ENCODE data around the gene WDR26. TPM values are rescaled to one million over a fixed set of nuclear protein-coding genes. Genes with fewer than 3 reads are reported as not detected.
"Not testable (repeated sequence)": the region's sequence is repeated elsewhere in the genome, so short reads cannot be mapped to it uniquely, and the experiment has no call there.

The WDR26 gene
- total and polyA plus RNA-seq, 2 of the 4 experiments (the other 2 are of a cell fraction): 23.8 to 46.4 TPM

- DNase-seq; H3K56ac ChIP-seq (ENCODE audit: extremely low read depth, insufficient read depth, low read length); H3K9me1 ChIP-seq (ENCODE audit: insufficient read depth, low read length); POLR2A ChIA-PET (ENCODE audit: unreplicated experiment); H2BK20ac ChIP-seq (ENCODE audit: low read depth, low read length); H2AFZ ChIP-seq (replicated peaks; ENCODE audit: low read length, poor library complexity); ATAC-seq (ENCODE audit: low read depth); H3K9ac ChIP-seq (ENCODE audit: low read depth, low read length); H2BK120ac ChIP-seq (ENCODE audit: low read depth, low read length); CTCF ChIA-PET; H3K14ac ChIP-seq (replicated peaks; ENCODE audit: low read depth, low read length); H3K23ac ChIP-seq (ENCODE audit: low read depth, low read length); H3K4me1 ChIP-seq (ENCODE audit: control insufficient read depth, insufficient read depth, low read length); intact Hi-C loops (cut with micrococcal nuclease); H3K27me3 ChIP-seq (ENCODE audit: control insufficient read depth, insufficient read depth, low read length); H3K9me3 ChIP-seq (ENCODE audit: control insufficient read depth, insufficient read depth, low read length); H4K5ac ChIP-seq (ENCODE audit: low read depth, low read length); H2BK5ac ChIP-seq (ENCODE audit: low read depth, low read length, poor library complexity, severe bottlenecking); H3K18ac ChIP-seq (ENCODE audit: low read depth, low read length); H3K36me3 ChIP-seq (ENCODE audit: control insufficient read depth, insufficient read depth, low read length); H3K4ac ChIP-seq (ENCODE audit: low read depth, low read length); H3K27ac ChIP-seq (ENCODE audit: insufficient read depth, low read length); BruUV-seq (replicated peaks); H4K8ac ChIP-seq (ENCODE audit: low read depth in 2 of 2, low read length in 2 of 2); H4K91ac ChIP-seq (ENCODE audit: insufficient read depth, low read depth, low read length); H4K20me1 ChIP-seq (ENCODE audit: insufficient read depth, low read length); in situ Hi-C loops (cut with MboI; ENCODE audit: low sequenced_read_pairs); H2BK15ac ChIP-seq (ENCODE audit: low read depth, low read length); H2AK9ac ChIP-seq (replicated peaks; ENCODE audit: low read depth, low read length, poor library complexity); dilution Hi-C loops (cut with HindIII; ENCODE audit: low sequenced_read_pairs, unreplicated experiment); H3K79me1 ChIP-seq (ENCODE audit: low read depth in 1 of 2, low read length in 2 of 2); H3K4me3 ChIP-seq (ENCODE audit: insufficient read depth, low read depth, low read length); H2AK5ac ChIP-seq (ENCODE audit: low read depth, low read length); H3K4me2 ChIP-seq (ENCODE audit: low read depth, low read length): not testable (repeated sequence)
- WGBS, 2 experiments (ENCODE audit: extremely low coverage in 2 of 2, insufficient read length in 1 of 2): 91% methylated on average over 20 of the region's 49 CpGs; no CpG with 5 or more reads in 1 of the 2 experiments
Measured at GRCh38 chr1:224352436-224353085, 82.0 kb downstream of the WDR26 start.

- dilution Hi-C loops (cut with HindIII; ENCODE audit: low sequenced_read_pairs, unreplicated experiment): not testable (repeated sequence)
Measured at GRCh38 chr1:224349716-224350115, 84.9 kb downstream of the WDR26 start.

More at GRCh38 chr1:224349716-224350115, 84.9 kb downstream of the WDR26 start:
- H2AFZ ChIP-seq (replicated peaks; ENCODE audit: low read length, poor library complexity); H2BK120ac ChIP-seq (ENCODE audit: low read depth, low read length); H2AK5ac ChIP-seq (ENCODE audit: low read depth, low read length); H3K4me3 ChIP-seq (ENCODE audit: insufficient read depth, low read depth, low read length); H3K36me3 ChIP-seq (ENCODE audit: control insufficient read depth, insufficient read depth, low read length); H2BK20ac ChIP-seq (ENCODE audit: low read depth, low read length); H3K4me2 ChIP-seq (ENCODE audit: low read depth, low read length); BruUV-seq (replicated peaks); H4K91ac ChIP-seq (ENCODE audit: insufficient read depth, low read depth, low read length); H3K14ac ChIP-seq (replicated peaks; ENCODE audit: low read depth, low read length); intact Hi-C loops (cut with micrococcal nuclease); DNase-seq; H3K23ac ChIP-seq (ENCODE audit: low read depth, low read length); CTCF ChIA-PET; H3K9me1 ChIP-seq (ENCODE audit: insufficient read depth, low read length); H2BK5ac ChIP-seq (ENCODE audit: low read depth, low read length, poor library complexity, severe bottlenecking); H4K8ac ChIP-seq (ENCODE audit: low read depth in 2 of 2, low read length in 2 of 2); H3K18ac ChIP-seq (ENCODE audit: low read depth, low read length); in situ Hi-C loops (cut with MboI; ENCODE audit: low sequenced_read_pairs); H4K20me1 ChIP-seq (ENCODE audit: insufficient read depth, low read length); H2AK9ac ChIP-seq (replicated peaks; ENCODE audit: low read depth, low read length, poor library complexity); H3K9ac ChIP-seq (ENCODE audit: low read depth, low read length); H3K4me1 ChIP-seq (ENCODE audit: control insufficient read depth, insufficient read depth, low read length); H4K5ac ChIP-seq (ENCODE audit: low read depth, low read length); POLR2A ChIA-PET (ENCODE audit: unreplicated experiment); H2BK15ac ChIP-seq (ENCODE audit: low read depth, low read length); H3K27ac ChIP-seq (ENCODE audit: insufficient read depth, low read length); ATAC-seq (ENCODE audit: low read depth); H3K56ac ChIP-seq (ENCODE audit: extremely low read depth, insufficient read depth, low read length); H3K79me1 ChIP-seq (ENCODE audit: low read depth in 1 of 2, low read length in 2 of 2); H3K9me3 ChIP-seq (ENCODE audit: control insufficient read depth, insufficient read depth, low read length); H3K27me3 ChIP-seq (ENCODE audit: control insufficient read depth, insufficient read depth, low read length); H3K4ac ChIP-seq (ENCODE audit: low read depth, low read length): not testable (repeated sequence)
- WGBS, 2 experiments (ENCODE audit: extremely low coverage in 2 of 2, insufficient read length in 1 of 2): 100% methylated on average over 2 of the region's 30 CpGs; no CpG with 5 or more reads in 1 of the 2 experiments
